ENCODE data around the gene ZRANB1.

DNA sequence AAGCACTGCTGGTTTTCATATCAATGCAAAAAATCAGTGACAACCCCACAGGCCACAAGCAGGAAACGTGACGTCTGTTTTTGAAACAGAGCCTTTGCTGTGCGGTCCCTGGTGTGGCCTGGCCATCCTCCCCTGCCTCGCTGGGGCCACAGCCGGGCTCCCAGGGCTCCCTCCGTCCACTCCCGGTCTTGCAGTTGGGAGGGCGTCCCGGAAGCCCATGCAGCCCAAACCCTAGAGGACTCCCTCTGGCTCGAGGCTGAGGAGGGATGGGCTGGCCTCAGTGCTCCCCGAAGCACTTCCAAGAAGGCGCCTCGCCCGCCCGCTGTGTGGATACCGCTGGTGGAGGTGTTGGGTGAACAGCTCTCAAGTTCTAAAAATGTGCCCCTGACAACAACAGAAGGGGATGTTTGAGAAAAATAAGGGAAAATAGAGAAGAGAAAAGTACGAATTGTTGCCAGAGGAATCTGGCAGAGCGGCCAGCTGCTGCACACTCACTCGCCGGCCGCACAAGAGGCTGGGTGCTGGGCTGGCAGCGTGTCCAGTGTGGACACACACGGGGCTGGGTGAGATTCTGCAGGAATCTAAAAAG is 73.5 kb downstream of the ZRANB1 start:
- TF ChIP-seq, protein P1, sequence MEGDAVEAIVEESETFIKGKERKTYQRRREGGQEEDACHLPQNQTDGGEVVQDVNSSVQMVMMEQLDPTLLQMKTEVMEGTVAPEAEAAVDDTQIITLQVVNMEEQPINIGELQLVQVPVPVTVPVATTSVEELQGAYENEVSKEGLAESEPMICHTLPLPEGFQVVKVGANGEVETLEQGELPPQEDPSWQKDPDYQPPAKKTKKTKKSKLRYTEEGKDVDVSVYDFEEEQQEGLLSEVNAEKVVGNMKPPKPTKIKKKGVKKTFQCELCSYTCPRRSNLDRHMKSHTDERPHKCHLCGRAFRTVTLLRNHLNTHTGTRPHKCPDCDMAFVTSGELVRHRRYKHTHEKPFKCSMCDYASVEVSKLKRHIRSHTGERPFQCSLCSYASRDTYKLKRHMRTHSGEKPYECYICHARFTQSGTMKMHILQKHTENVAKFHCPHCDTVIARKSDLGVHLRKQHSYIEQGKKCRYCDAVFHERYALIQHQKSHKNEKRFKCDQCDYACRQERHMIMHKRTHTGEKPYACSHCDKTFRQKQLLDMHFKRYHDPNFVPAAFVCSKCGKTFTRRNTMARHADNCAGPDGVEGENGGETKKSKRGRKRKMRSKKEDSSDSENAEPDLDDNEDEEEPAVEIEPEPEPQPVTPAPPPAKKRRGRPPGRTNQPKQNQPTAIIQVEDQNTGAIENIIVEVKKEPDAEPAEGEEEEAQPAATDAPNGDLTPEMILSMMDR (IDR thresholded peaks at IDR 0.05), result no peak
- TF ChIP-seq POLR2A (IDR thresholded peaks at IDR 0.05), result no peak

All from testis (tissue), 2 donors.